ENCODE data around the gene CPNE4.

The CPNE4 gene

DNA sequence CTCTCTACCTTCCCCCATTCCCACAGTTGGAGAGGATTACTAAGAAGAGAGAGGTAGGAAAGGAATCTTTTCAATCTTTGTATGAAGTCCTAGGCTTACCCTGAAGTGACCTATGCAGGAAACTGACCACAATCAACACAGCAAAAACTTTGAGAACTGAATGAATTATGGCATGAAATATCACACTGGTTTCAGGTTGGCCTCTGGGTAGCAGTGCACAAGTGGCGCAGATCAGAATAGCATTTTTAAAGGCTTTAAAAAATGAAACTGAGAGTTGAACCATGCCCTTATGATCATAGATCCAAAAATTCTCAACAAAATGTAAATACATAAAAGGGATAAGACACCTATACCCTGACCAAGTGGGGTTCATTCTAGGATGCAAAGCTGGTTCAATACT, 198.9 kb downstream of the CPNE4 start:
- DNase-seq (ENCODE audit: insufficient read length, low spot score), result no peak
- TF ChIP-seq SPI1 (IDR thresholded peaks at IDR 0.05; ENCODE audit: low read depth, low read length), result no peak
- no peak for TF ChIP-seq POLR2AphosphoS5 (IDR thresholded peaks at IDR 0.05; ENCODE audit: low read depth, low read length)
- TF ChIP-seq PAX5 (IDR thresholded peaks at IDR 0.05; ENCODE audit: insufficient read depth, low read length, severe bottlenecking), result no peak
- no peak for TF ChIP-seq TAF1 (IDR thresholded peaks at IDR 0.05; ENCODE audit: low read depth, low read length)
- no peak for TF ChIP-seq POU2F2 (IDR thresholded peaks at IDR 0.05; ENCODE audit: low read depth, low read length)
- no peak for TF ChIP-seq POLR2A (IDR thresholded peaks at IDR 0.05; ENCODE audit: low read depth, low read length)
- FAIRE-seq, result no peak

DNA sequence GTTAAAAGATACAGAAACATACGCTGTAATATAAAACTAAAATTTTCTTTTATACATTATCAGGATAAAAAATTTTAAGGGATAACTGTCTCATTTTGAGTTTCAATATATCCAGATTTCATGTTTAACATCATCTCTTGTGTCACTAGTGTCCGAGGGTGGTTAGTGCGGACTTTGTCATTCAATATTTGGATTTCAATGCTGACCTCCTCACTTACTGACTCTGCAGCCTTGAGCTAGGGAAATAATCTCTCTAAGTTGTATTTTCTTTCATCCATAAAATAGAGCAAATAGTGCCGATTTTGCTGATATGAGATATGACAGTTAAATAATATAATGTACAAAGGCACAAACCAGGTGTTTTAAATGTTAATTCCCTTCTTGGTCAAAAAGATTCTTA, 203.2 kb downstream of the CPNE4 start:
- FAIRE-seq, result no peak
- TF ChIP-seq POU2F2 (IDR thresholded peaks at IDR 0.05; ENCODE audit: low read depth, low read length) (no peak), POLR2A (IDR thresholded peaks at IDR 0.05; ENCODE audit: low read depth, low read length) (no peak), TAF1 (IDR thresholded peaks at IDR 0.05; ENCODE audit: low read depth, low read length) (no peak), SPI1 (IDR thresholded peaks at IDR 0.05; ENCODE audit: low read depth, low read length) (no peak), PAX5 (IDR thresholded peaks at IDR 0.05; ENCODE audit: insufficient read depth, low read length, severe bottlenecking) (no peak), POLR2AphosphoS5 (IDR thresholded peaks at IDR 0.05; ENCODE audit: low read depth, low read length) (no peak)

DNA sequence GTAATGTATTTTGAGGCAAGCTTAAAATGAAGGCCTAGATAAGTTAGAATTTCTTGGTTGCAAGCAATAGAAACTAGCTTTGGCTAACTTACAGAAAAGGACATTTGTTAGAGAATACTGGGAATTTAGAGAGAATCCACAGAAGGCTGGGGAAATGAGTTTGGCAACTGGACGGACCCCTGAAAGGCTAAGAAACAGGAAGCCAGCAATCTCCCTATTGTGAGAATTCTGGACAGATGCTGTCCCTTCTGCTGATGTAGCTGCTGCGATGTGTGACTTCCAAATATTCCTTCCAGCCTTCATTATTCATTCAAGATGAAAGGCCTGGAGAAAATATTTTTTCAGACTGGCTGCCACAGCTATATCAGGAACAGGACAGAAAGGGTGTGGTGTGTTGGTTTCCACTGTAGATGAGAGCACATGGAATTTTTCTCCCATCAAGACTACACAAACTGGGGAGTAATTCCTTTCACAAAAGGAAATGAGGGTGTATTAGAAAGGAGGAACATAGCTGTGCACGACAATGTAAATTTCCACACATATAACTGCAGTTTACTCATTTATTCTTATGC, 213.5 kb downstream of the CPNE4 start:
- FAIRE-seq (no peak), DNase-seq (ENCODE audit: insufficient read length, low spot score) (no peak)
- no peak for TF ChIP-seq POU2F2 (IDR thresholded peaks at IDR 0.05; ENCODE audit: low read depth, low read length)
- TF ChIP-seq TAF1 (IDR thresholded peaks at IDR 0.05; ENCODE audit: low read depth, low read length), result no peak
- no peak for TF ChIP-seq POLR2A (IDR thresholded peaks at IDR 0.05; ENCODE audit: low read depth, low read length)
- TF ChIP-seq PAX5 (IDR thresholded peaks at IDR 0.05; ENCODE audit: insufficient read depth, low read length, severe bottlenecking), result no peak
- TF ChIP-seq SPI1 (IDR thresholded peaks at IDR 0.05; ENCODE audit: low read depth, low read length), result no peak
- no peak for TF ChIP-seq POLR2AphosphoS5 (IDR thresholded peaks at IDR 0.05; ENCODE audit: low read depth, low read length)

More for the DNA sequence above, 203.2 kb downstream of the CPNE4 start:
- DNase-seq (ENCODE audit: insufficient read length, low spot score), result no peak

DNA sequence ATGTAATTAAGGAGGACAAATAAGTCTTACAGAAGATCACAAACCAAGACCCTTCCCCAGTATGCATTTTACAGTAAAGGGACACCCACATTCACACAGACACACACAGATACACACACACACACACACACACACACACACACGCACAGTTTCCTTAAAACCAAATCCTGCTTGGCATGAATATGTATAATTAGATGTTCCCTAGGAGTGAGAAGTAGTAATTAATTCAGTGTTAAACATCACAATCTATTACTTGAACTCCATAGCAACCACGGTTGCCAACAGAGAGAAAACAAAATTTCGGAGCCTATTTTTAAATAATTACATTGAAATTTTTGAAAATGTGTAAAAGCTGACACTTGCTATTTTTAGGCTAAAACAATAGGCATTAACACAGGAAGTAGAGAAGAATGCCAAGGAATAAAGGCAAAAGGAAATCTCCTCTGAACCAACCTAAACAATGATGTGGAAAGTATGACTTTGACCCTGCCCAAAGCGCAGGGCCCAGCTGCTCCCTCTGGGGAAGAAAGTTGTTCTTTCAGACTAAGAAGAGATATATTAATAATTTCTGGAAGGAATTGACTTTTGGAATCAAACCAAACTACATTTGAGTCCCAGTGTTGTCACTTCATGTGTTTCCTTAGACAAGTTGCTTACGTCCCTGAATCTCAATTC, 215.3 kb downstream of the CPNE4 start:
- no peak for DNase-seq (ENCODE audit: insufficient read length, low spot score)
- TF ChIP-seq POLR2AphosphoS5 (IDR thresholded peaks at IDR 0.05; ENCODE audit: low read depth, low read length), result no peak
- TF ChIP-seq PAX5 (IDR thresholded peaks at IDR 0.05; ENCODE audit: insufficient read depth, low read length, severe bottlenecking), result no peak
- TF ChIP-seq POLR2A (IDR thresholded peaks at IDR 0.05; ENCODE audit: low read depth, low read length), result no peak
- no peak for TF ChIP-seq SPI1 (IDR thresholded peaks at IDR 0.05; ENCODE audit: low read depth, low read length)
- no peak for TF ChIP-seq TAF1 (IDR thresholded peaks at IDR 0.05; ENCODE audit: low read depth, low read length)
- no peak for TF ChIP-seq POU2F2 (IDR thresholded peaks at IDR 0.05; ENCODE audit: low read depth, low read length)
- FAIRE-seq, result no peak

DNA sequence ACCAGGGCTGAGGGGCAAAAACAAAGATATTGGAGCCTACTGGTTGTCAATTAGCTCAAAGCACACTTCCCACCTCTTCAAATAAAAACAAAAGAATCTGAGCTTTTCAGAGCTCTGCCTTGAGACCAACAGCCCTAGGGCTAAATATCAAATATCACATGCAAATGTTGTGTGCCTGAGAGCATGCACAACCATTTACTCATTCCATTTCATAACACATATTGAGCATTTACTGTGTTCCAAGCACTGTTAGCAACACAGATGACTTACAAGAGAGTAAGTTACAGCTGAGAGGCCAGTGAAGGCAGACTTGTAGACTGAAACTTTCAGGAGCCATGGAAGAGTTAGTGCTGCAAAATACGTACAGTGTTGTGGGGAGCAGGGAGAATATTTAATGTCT, 222.4 kb downstream of the CPNE4 start:
- FAIRE-seq, result no peak
- DNase-seq (ENCODE audit: insufficient read length, low spot score), result no peak
- TF ChIP-seq POLR2A (IDR thresholded peaks at IDR 0.05; ENCODE audit: low read depth, low read length) (no peak), SPI1 (IDR thresholded peaks at IDR 0.05; ENCODE audit: low read depth, low read length) (no peak), POLR2AphosphoS5 (IDR thresholded peaks at IDR 0.05; ENCODE audit: low read depth, low read length) (no peak), PAX5 (IDR thresholded peaks at IDR 0.05; ENCODE audit: insufficient read depth, low read length, severe bottlenecking) (no peak), TAF1 (IDR thresholded peaks at IDR 0.05; ENCODE audit: low read depth, low read length) (no peak), POU2F2 (IDR thresholded peaks at IDR 0.05; ENCODE audit: low read depth, low read length) (no peak)

DNA sequence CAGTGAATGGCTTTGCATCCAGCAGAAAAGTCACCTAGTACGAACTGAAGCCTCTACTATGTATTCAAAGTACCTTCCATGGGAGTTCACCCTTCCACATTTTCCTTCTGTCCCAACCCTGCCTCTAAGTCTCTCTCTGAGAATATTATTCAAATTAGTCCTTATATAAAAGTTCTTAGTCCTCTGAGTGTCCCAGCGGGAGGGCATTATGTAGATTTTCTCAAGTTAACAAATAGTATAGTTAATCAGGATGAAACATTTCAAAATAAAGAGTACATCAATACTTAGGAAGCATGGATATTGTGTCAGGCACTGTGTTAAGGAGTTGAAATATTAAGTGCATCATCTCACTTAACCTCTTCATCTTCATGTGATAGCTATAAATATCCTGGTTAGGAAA, 223.3 kb downstream of the CPNE4 start:
- TF ChIP-seq PAX5 (IDR thresholded peaks at IDR 0.05; ENCODE audit: insufficient read depth, low read length, severe bottlenecking) (no peak), POLR2A (IDR thresholded peaks at IDR 0.05; ENCODE audit: low read depth, low read length) (no peak), POU2F2 (IDR thresholded peaks at IDR 0.05; ENCODE audit: low read depth, low read length) (no peak), SPI1 (IDR thresholded peaks at IDR 0.05; ENCODE audit: low read depth, low read length) (no peak), POLR2AphosphoS5 (IDR thresholded peaks at IDR 0.05; ENCODE audit: low read depth, low read length) (no peak), TAF1 (IDR thresholded peaks at IDR 0.05; ENCODE audit: low read depth, low read length) (no peak)
- DNase-seq (ENCODE audit: insufficient read length, low spot score) (no peak), FAIRE-seq (no peak)

DNA sequence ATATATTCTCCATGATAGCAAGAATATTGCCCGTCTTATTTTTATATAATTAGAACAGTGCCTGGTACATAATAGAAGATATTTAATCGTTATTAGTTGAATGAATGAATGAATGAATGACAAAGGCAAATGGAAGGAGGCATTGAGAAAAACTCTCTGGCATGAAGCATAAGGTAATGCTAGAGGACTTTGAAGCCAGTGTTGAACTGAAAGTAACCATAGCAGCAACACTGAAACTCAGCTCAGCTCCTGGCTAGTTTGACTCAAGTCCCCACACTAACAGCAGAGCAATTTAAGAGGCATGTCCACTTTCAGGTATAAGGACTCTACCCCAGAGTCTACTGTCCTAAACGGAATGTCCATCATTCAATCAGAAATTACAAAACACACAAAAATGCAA, 227.0 kb downstream of the CPNE4 start:
- DNase-seq (ENCODE audit: insufficient read length, low spot score) (no peak), FAIRE-seq (peak; percentile 47)
- TF ChIP-seq SPI1 (IDR thresholded peaks at IDR 0.05; ENCODE audit: low read depth, low read length) (no peak), POLR2AphosphoS5 (IDR thresholded peaks at IDR 0.05; ENCODE audit: low read depth, low read length) (no peak), POU2F2 (IDR thresholded peaks at IDR 0.05; ENCODE audit: low read depth, low read length) (no peak), POLR2A (IDR thresholded peaks at IDR 0.05; ENCODE audit: low read depth, low read length) (no peak), PAX5 (IDR thresholded peaks at IDR 0.05; ENCODE audit: insufficient read depth, low read length, severe bottlenecking) (no peak), TAF1 (IDR thresholded peaks at IDR 0.05; ENCODE audit: low read depth, low read length) (no peak)

DNA sequence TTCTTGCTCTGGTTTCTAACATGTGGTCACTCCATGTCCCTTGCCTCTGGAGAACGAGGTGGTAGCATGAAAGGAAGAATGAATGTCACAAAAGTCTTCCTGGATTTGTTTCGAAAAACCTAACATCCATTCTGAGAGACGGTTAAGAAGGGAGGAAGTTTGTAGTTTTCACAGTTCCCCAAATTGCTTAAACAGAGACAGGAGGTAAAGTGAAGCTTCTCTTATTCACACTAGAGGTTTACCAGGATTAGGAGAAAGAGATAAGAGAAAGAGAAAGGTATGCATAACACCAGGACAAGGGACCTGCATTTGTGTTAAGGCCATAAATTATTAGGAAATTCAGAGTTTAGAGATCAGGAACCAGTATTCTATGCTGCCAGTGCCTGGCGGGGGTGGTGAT, 228.1 kb downstream of the CPNE4 start:
- TF ChIP-seq SPI1 (IDR thresholded peaks at IDR 0.05; ENCODE audit: low read depth, low read length), result peak; percentile 49; the same call in 1 of the 2 replicates
- TF ChIP-seq POLR2AphosphoS5 (IDR thresholded peaks at IDR 0.05; ENCODE audit: low read depth, low read length), result no peak
- no peak for DNase-seq (ENCODE audit: insufficient read length, low spot score)
- FAIRE-seq, result no peak

DNA sequence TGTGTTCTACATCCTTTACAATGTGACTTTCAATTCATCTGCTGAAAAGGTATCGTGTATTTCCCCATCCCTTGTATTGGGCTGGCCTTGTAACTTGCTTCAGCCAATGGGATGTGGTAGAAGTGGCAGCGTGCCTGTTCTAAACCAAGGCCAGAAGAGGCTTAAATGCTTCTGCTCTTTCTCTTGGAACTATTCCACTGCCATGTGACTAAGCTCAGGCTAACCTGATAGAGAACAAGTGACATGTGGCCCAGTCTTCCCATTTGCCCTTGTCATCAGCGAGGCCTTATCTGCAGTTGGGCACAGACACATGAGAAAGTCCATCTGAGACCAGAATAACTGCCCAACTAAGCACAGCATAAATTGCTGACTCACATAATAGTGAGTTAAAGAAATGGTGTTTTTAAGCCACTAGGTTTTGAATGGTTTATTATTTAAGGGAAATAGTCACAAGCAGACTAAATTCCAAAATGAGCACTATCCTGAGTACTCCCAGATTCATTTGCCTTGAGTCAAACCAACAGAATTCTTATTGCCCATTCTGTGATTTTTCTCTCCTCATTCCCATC, 230.2 kb downstream of the CPNE4 start:
- DNase-seq (ENCODE audit: insufficient read length, low spot score), result no peak
- FAIRE-seq, result no peak

More for the DNA sequence above, 230.2 kb downstream of the CPNE4 start:
- TF ChIP-seq TAF1 (IDR thresholded peaks at IDR 0.05; ENCODE audit: low read depth, low read length) (no peak), PAX5 (IDR thresholded peaks at IDR 0.05; ENCODE audit: insufficient read depth, low read length, severe bottlenecking) (no peak), POLR2A (IDR thresholded peaks at IDR 0.05; ENCODE audit: low read depth, low read length) (no peak), SPI1 (IDR thresholded peaks at IDR 0.05; ENCODE audit: low read depth, low read length) (no peak), POU2F2 (IDR thresholded peaks at IDR 0.05; ENCODE audit: low read depth, low read length) (no peak), POLR2AphosphoS5 (IDR thresholded peaks at IDR 0.05; ENCODE audit: low read depth, low read length) (no peak)

All from GM12891 (cell line).